ENCODE data around the gene CTCFL. TPM values are rescaled to one million over a fixed set of nuclear protein-coding genes. Genes with fewer than 3 reads are reported as not detected.

CTCFL gene
- total and polyA plus RNA-seq, 2 of the 13 experiments (the other 11 are each of a cell fraction or from before 2014, with no cell fraction given), result 0.04 TPM; not detected in 1

DNA sequence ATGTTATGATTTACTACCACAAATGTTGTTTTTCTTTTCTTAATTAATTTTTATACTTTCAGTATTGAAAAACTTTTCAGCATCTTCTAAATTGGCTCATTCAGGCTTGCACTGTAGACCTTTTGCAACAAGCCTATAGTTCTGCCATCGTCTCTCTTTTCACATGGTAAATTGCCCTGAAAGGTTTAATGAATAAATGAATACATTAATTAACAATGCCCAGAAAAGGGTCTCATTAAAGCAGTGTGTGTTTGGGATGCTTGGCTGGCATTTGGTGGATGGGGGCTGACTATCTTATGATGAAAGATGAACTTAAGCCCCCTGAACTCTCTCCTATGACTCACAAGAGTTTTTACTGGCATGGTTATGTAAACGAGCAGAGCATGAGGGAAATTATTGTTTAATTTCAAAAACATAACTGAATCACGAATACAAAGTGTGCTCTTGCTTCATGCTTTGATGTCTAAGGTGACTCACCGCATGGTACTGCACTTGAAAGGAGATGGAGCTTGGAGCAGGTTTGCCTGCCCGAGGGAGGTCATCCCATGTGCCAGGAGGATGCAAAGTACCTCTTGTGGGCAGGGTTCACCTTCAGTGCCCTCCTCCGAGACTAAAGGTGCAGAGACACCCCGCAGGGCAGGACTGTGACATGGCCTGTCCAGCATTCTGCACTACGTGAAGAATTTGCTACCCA lies 22.2 kb upstream of the CTCFL start (continued):
- TF ChIP-seq, protein P1, sequence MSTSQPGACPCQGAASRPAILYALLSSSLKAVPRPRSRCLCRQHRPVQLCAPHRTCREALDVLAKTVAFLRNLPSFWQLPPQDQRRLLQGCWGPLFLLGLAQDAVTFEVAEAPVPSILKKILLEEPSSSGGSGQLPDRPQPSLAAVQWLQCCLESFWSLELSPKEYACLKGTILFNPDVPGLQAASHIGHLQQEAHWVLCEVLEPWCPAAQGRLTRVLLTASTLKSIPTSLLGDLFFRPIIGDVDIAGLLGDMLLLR (CRISPR knock-in tag; IDR thresholded peaks at IDR 0.05), result no peak
- TF ChIP-seq MED1 (CRISPR knock-in tag; IDR thresholded peaks at IDR 0.05) (peak; percentile 92), KLF13 (CRISPR knock-in tag; IDR thresholded peaks at IDR 0.05) (no peak), HNRNPK (IDR thresholded peaks at IDR 0.05; ENCODE audit: low read depth, low read length, poor library complexity, severe bottlenecking) (no peak), CSRNP1 (CRISPR knock-in tag; IDR thresholded peaks at IDR 0.05) (no peak), PPARG (CRISPR knock-in tag; conservative IDR thresholded peaks at IDR 0.05) (0 out of 2 replicates have a peak, but pooled peaks have one; percentile 13), CENPX (CRISPR knock-in tag; IDR thresholded peaks at IDR 0.05) (no peak), NCOR1 (IDR thresholded peaks at IDR 0.05; ENCODE audit: borderline replicate concordance, low read length) (no peak; the same call in 1 of the 2 replicates), ZNF513 (CRISPR knock-in tag; conservative IDR thresholded peaks at IDR 0.05) (no peak), JUND (CRISPR knock-in tag; IDR thresholded peaks at IDR 0.05) (peak; percentile 97), ZNF747 (CRISPR knock-in tag; IDR thresholded peaks at IDR 0.05; ENCODE audit: borderline replicate concordance) (no peak), MEIS1 (CRISPR knock-in tag; IDR thresholded peaks at IDR 0.05; ENCODE audit: borderline replicate concordance) (no peak), ZMYM3 (CRISPR knock-in tag; IDR thresholded peaks at IDR 0.05) (peak; percentile 63; the same call in 1 of the 2 replicates), ATF7-NPFF (CRISPR knock-in tag; IDR thresholded peaks at IDR 0.05; ENCODE audit: low read depth) (no peak), ZNF788 (CRISPR knock-in tag; IDR thresholded peaks at IDR 0.05; ENCODE audit: borderline replicate concordance) (no peak)
- TF ChIP-seq, protein P2, sequence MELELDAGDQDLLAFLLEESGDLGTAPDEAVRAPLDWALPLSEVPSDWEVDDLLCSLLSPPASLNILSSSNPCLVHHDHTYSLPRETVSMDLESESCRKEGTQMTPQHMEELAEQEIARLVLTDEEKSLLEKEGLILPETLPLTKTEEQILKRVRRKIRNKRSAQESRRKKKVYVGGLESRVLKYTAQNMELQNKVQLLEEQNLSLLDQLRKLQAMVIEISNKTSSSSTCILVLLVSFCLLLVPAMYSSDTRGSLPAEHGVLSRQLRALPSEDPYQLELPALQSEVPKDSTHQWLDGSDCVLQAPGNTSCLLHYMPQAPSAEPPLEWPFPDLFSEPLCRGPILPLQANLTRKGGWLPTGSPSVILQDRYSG (CRISPR knock-in tag; IDR thresholded peaks at IDR 0.05), result no peak
- TF ChIP-seq, protein P3, sequence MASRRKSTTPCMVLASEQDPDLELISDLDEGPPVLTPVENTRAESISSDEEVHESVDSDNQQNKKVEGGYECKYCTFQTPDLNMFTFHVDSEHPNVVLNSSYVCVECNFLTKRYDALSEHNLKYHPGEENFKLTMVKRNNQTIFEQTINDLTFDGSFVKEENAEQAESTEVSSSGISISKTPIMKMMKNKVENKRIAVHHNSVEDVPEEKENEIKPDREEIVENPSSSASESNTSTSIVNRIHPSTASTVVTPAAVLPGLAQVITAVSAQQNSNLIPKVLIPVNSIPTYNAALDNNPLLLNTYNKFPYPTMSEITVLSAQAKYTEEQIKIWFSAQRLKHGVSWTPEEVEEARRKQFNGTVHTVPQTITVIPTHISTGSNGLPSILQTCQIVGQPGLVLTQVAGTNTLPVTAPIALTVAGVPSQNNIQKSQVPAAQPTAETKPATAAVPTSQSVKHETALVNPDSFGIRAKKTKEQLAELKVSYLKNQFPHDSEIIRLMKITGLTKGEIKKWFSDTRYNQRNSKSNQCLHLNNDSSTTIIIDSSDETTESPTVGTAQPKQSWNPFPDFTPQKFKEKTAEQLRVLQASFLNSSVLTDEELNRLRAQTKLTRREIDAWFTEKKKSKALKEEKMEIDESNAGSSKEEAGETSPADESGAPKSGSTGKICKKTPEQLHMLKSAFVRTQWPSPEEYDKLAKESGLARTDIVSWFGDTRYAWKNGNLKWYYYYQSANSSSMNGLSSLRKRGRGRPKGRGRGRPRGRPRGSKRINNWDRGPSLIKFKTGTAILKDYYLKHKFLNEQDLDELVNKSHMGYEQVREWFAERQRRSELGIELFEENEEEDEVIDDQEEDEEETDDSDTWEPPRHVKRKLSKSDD (CRISPR knock-in tag; IDR thresholded peaks at IDR 0.05; ENCODE audit: low read depth), result no peak
- TF ChIP-seq, protein P4, sequence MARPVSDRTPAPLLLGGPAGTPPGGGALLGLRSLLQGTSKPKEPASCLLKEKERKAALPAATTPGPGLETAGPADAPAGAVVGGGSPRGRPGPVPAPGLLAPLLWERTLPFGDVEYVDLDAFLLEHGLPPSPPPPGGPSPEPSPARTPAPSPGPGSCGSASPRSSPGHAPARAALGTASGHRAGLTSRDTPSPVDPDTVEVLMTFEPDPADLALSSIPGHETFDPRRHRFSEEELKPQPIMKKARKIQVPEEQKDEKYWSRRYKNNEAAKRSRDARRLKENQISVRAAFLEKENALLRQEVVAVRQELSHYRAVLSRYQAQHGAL (CRISPR knock-in tag; IDR thresholded peaks at IDR 0.05; ENCODE audit: not compliant biosample characterization), result no peak
